ENCODE measurements around the gene SFT2D2. TPM values are rescaled to one million over a fixed set of nuclear protein-coding genes. Genes with fewer than 3 reads are reported as not detected.

SFT2D2 gene
- total RNA-seq, 1 donor from 2014 or later = 60.2 TPM

GRCh38 chr1:168273575-168273974, 47.8 kb downstream of the SFT2D2 start:
- no peak for DNase-seq (ENCODE audit: low spot score in 2 of 2, unreplicated experiment in 2 of 2)
- H3K4me3 Mint-ChIP-seq = no peak overlapping the region
- peaks cover 33% of the 10 kb centered on the region for H3K9me3 Mint-ChIP-seq
- H3K27ac Mint-ChIP-seq = no peak overlapping the region
- H3K4me1 Mint-ChIP-seq = no peaks in the 10 kb centered on the region
- H3K27me3 Mint-ChIP-seq (ENCODE audit: low read depth) = no peaks in the 10 kb centered on the region
- H3K36me3 Mint-ChIP-seq = peaks cover 29% of the 10 kb centered on the region
- no peak for TF ChIP-seq CTCF (IDR thresholded peaks at IDR 0.05; ENCODE audit: unreplicated experiment)

- Mint-ChIP-seq H3K4me3 (no peak overlapping the region), H3K27ac (no peak overlapping the region), H3K4me1 (peaks cover 5% of the 10 kb centered on the region), H3K36me3 (peaks cover 14% of the 10 kb centered on the region), H3K27me3 (ENCODE audit: low read depth) (no peaks in the 10 kb centered on the region), H3K9me3 (peaks cover 24% of the 10 kb centered on the region)
- TF ChIP-seq CTCF (IDR thresholded peaks at IDR 0.05; ENCODE audit: unreplicated experiment) = no peak
- no peak for DNase-seq (ENCODE audit: low spot score in 2 of 2, unreplicated experiment in 2 of 2)
Measured at GRCh38 chr1:168279253-168279652, 53.4 kb downstream of the SFT2D2 start.

- H3K27me3 Mint-ChIP-seq (ENCODE audit: low read depth) = no peaks in the 10 kb centered on the region
- peaks cover 13% of the 10 kb centered on the region for H3K4me1 Mint-ChIP-seq
- H3K27ac Mint-ChIP-seq = no peak within 1 kb of the TSS
- TF ChIP-seq CTCF (IDR thresholded peaks at IDR 0.05; ENCODE audit: unreplicated experiment) = no peak
- no peak within 1 kb of the TSS for H3K4me3 Mint-ChIP-seq
- peaks cover 13% of the 10 kb centered on the region for H3K36me3 Mint-ChIP-seq
- H3K9me3 Mint-ChIP-seq = peaks cover 21% of the 10 kb centered on the region
- DNase-seq (ENCODE audit: low spot score in 2 of 2, unreplicated experiment in 2 of 2) = no peak
Measured at GRCh38 chr1:168280296-168280927, 54.6 kb downstream of the SFT2D2 start, which contains the start of gene TBX19. Gene TBX19 (plus strand): TSS chr1:168280877. CDS start chr1:168281091, 214 bp downstream.

- no peak for TF ChIP-seq CTCF (IDR thresholded peaks at IDR 0.05; ENCODE audit: unreplicated experiment)
- H3K9me3 Mint-ChIP-seq = peaks cover 12% of the 10 kb centered on the region
- H3K27me3 Mint-ChIP-seq (ENCODE audit: low read depth) = no peaks in the 10 kb centered on the region
- peaks cover 7% of the 10 kb centered on the region for H3K36me3 Mint-ChIP-seq
- DNase-seq (ENCODE audit: low spot score in 2 of 2, unreplicated experiment in 2 of 2) = no peak
- H3K4me1 Mint-ChIP-seq = peaks cover 23% of the 10 kb centered on the region
- no peak overlapping the region for H3K27ac Mint-ChIP-seq
- no peak overlapping the region for H3K4me3 Mint-ChIP-seq
Measured at GRCh38 chr1:168281603-168282325, 56.0 kb downstream of the SFT2D2 start.

- TF ChIP-seq CTCF (IDR thresholded peaks at IDR 0.05; ENCODE audit: unreplicated experiment) = no peak
- H3K36me3 Mint-ChIP-seq = no peaks in the 10 kb centered on the region
- peaks cover 17% of the 10 kb centered on the region for H3K4me1 Mint-ChIP-seq
- no peak overlapping the region for H3K4me3 Mint-ChIP-seq
- DNase-seq (ENCODE audit: low spot score in 2 of 2, unreplicated experiment in 2 of 2) = no peak
- no peaks in the 10 kb centered on the region for H3K9me3 Mint-ChIP-seq
- H3K27ac Mint-ChIP-seq = peak overlapping the region; percentile 39
- H3K27me3 Mint-ChIP-seq (ENCODE audit: low read depth) = no peaks in the 10 kb centered on the region
Measured at GRCh38 chr1:168285521-168285790, 59.7 kb downstream of the SFT2D2 start.
